HepG2 (cell line): Measurements from ENCODE around the gene PXK. TPM values are rescaled to one million over a fixed set of nuclear protein-coding genes. Genes with fewer than 3 reads are reported as not detected.

Experiments used
- ATF6 ChIP-seq: sonication (generic); formaldehyde crosslinking; conservative IDR thresholded peaks from 2 replicates; pipeline ENCODE4 v1.4.0; 2020; ENCODE audit warnings: missing genetic modification reagents
- BCL3 ChIP-seq: sonication (generic); formaldehyde crosslinking; IDR thresholded peaks from 2 replicates; pipeline ENCODE4 v1.5.1; 2020; ENCODE audit warnings: mild to moderate bottlenecking, missing genetic modification reagents, moderate library complexity
- FOXO1 ChIP-seq: sonication (generic); formaldehyde crosslinking; IDR thresholded peaks from 2 replicates; pipeline ENCODE4 v1.4.0; 2020; ENCODE audit warnings: missing genetic modification reagents
- HMG20A ChIP-seq: IDR thresholded peaks from 2 replicates; pipeline ENCODE4 v1.6.1; 2016; ENCODE audit warnings: borderline replicate concordance
- HNF4A ChIP-seq: sonication (generic); formaldehyde crosslinking; IDR thresholded peaks from 2 replicates; pipeline ENCODE4 v1.4.0; 2020; ENCODE audit warnings: missing genetic modification reagents
- KLF6 ChIP-seq: IDR thresholded peaks from 2 replicates; pipeline ENCODE4 v1.8.0; 2016; ENCODE audit warnings: missing biosample characterization, missing genetic modification reagents
- POLR2A ChIP-seq, 2 experiments: IDR thresholded peaks; 2 replicates each; pipeline ENCODE4 v1.6.1; 2011; ENCODE audit warnings: low read depth in 2 of 2, low read length in 2 of 2, mild to moderate bottlenecking in 1 of 2, moderate library complexity in 1 of 2; ENCODE audit not compliant: insufficient read depth in 1 of 2
- STAT6 ChIP-seq: sonication (generic); formaldehyde crosslinking; IDR thresholded peaks from 2 replicates; pipeline ENCODE4 v1.4.0; 2020; ENCODE audit warnings: missing genetic modification reagents, mild to moderate bottlenecking, borderline replicate concordance
- TBX2 ChIP-seq: sonication (generic); formaldehyde crosslinking; IDR thresholded peaks from 2 replicates; pipeline ENCODE4 v1.5.0; 2020; ENCODE audit warnings: missing genetic modification reagents, mild to moderate bottlenecking, borderline replicate concordance
- TSC22D2 ChIP-seq: sonication (generic); formaldehyde crosslinking; IDR thresholded peaks from 2 replicates; pipeline ENCODE4 v1.5.1; 2020; ENCODE audit warnings: missing genetic modification reagents, mild to moderate bottlenecking, borderline replicate concordance
- ZNF3 ChIP-seq: IDR thresholded peaks from 2 replicates; pipeline ENCODE4 v1.7.0; 2017; ENCODE audit warnings: inconsistent platforms
- ZNF331 ChIP-seq: sonication (generic); formaldehyde crosslinking; IDR thresholded peaks from 2 replicates; pipeline ENCODE4 v1.4.0; 2020; ENCODE audit warnings: missing genetic modification reagents
- ZNF740 ChIP-seq: sonication (generic); formaldehyde crosslinking; IDR thresholded peaks from 2 replicates; pipeline ENCODE4 v1.4.0; 2020; ENCODE audit warnings: missing genetic modification reagents
- ZNF749 ChIP-seq: sonication (generic); formaldehyde crosslinking; IDR thresholded peaks from 2 replicates; pipeline ENCODE4 v1.8.0; 2022; ENCODE audit warnings: mild to moderate bottlenecking, missing genetic modification reagents, moderate library complexity, borderline replicate concordance
- ZNF800 ChIP-seq: sonication (generic); formaldehyde crosslinking; IDR thresholded peaks from 2 replicates; pipeline ENCODE4 v1.4.0; 2020; ENCODE audit warnings: missing genetic modification reagents
- ZNF883 ChIP-seq: sonication (generic); formaldehyde crosslinking; IDR thresholded peaks from 2 replicates; pipeline ENCODE4 v1.5.1; 2020; ENCODE audit warnings: mild to moderate bottlenecking, missing genetic modification reagents; ENCODE audit errors: not compliant biosample characterization
- polyA plus RNA-seq, 8 experiments: library from polyadenylated mRNA; depleted of rRNA in 3 of 8; stranded (reverse) in 7 of 8; unstranded in 1 of 8; fragments of >200 nt; fragmentation: Illumina TruSeq in 4 of 8; extraction: Trizol in 4 of 8; gene quantifications; 2 replicates each; pipeline versions ENCODE4 v1.2.1 to v1.2.3, GENCODE V29; 2011 to 2016; ENCODE audit warnings: low read depth in 4 of 8, missing spikeins in 1 of 8, mixed read lengths in 1 of 8; ENCODE audit not compliant: insufficient read depth in 1 of 8
- total RNA-seq, 5 experiments: library from RNA; depleted of rRNA; stranded (reverse); fragments of >200 nt; fragmentation: Illumina TruSeq; extraction: Trizol; gene quantifications; 2 replicates each; pipeline ENCODE4 v1.2.3, GENCODE V29; 2016; ENCODE audit warnings: low read depth in 1 of 5
- TF ChIP-seq, protein P1 (sequence below): sonication (generic); formaldehyde crosslinking; IDR thresholded peaks from 2 replicates; pipeline ENCODE4 v1.4.0; 2020; ENCODE audit warnings: missing genetic modification reagents; ENCODE audit errors: not compliant biosample characterization
- TF ChIP-seq, protein P2 (sequence below): sonication (generic); formaldehyde crosslinking; IDR thresholded peaks from 2 replicates; pipeline ENCODE4 v1.9.0; 2021; ENCODE audit warnings: missing genetic modification reagents, mild to moderate bottlenecking, borderline replicate concordance

PXK gene
- total and polyA plus RNA-seq, 2 of the 13 experiments (the other 11 are each of a cell fraction or from before 2014, with no cell fraction given) = 6.4 to 18.6 TPM

DNA sequence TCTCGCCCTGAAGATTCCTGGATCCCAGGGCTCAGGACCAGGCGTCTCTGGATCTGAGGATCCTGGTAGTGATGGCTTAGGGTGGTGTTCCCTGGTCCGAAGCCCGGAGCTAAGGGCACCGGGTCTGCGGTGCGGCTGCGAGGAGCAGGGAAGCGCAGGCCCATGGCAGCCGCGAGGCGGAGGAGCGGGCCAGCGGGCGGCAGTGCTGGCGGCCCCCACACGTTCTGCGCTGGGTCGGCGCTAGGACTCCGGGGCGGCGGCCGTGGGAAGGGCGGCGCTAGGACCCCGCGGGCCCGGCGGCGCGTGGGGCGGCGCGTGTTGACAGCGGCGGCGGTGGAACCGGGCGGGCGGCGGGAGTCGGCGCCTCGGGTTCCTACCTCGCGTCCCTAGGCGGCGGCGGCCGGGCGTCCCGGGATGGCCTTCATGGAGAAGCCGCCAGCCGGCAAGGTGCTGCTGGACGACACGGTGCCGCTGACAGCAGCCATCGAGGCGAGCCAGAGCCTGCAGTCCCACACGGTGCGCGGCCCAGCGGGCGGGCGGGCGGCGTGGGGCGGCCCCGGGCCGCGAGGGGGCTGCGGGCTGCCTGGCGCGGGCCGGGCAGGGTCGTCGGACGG, at the start of gene PXK (continued):
- no peak for TF ChIP-seq ZNF740 (CRISPR knock-in tag)
- no peak for TF ChIP-seq ZNF800 (CRISPR knock-in tag)
- TF ChIP-seq TSC22D2 (CRISPR knock-in tag) = no peak; the same call in 1 of the 2 replicates
- TF ChIP-seq ZNF749 (CRISPR knock-in tag) = 0 out of 2 replicates have a peak, but pooled peaks have one; percentile 53
- TF ChIP-seq STAT6 (CRISPR knock-in tag) = no peak
- TF ChIP-seq, protein P1, sequence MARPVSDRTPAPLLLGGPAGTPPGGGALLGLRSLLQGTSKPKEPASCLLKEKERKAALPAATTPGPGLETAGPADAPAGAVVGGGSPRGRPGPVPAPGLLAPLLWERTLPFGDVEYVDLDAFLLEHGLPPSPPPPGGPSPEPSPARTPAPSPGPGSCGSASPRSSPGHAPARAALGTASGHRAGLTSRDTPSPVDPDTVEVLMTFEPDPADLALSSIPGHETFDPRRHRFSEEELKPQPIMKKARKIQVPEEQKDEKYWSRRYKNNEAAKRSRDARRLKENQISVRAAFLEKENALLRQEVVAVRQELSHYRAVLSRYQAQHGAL (CRISPR knock-in tag) = no peak
- TF ChIP-seq ZNF883 (CRISPR knock-in tag) = peak; percentile 69
- TF ChIP-seq ZNF3 (CRISPR knock-in tag) = no peak
- TF ChIP-seq, protein P2, sequence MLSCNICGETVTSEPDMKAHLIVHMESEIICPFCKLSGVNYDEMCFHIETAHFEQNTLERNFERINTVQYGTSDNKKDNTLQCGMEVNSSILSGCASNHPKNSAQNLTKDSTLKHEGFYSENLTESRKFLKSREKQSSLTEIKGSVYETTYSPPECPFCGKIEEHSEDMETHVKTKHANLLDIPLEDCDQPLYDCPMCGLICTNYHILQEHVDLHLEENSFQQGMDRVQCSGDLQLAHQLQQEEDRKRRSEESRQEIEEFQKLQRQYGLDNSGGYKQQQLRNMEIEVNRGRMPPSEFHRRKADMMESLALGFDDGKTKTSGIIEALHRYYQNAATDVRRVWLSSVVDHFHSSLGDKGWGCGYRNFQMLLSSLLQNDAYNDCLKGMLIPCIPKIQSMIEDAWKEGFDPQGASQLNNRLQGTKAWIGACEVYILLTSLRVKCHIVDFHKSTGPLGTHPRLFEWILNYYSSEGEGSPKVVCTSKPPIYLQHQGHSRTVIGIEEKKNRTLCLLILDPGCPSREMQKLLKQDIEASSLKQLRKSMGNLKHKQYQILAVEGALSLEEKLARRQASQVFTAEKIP = no peak
- peak; percentile 66; the same call in 1 of the 2 replicates for TF ChIP-seq ZNF331
- no peak for TF ChIP-seq ATF6 (CRISPR knock-in tag)
- peak; percentile 97 for TF ChIP-seq BCL3 (CRISPR knock-in tag)
- TF ChIP-seq FOXO1 = peak; percentile 89
- no peak for TF ChIP-seq KLF6 (CRISPR knock-in tag)
- no peak for TF ChIP-seq HNF4A (CRISPR knock-in tag)
- no peak for TF ChIP-seq POLR2A (IDR thresholded peaks at IDR 0.05; ENCODE audit: insufficient read depth in 1 of 2, low read depth in 2 of 2, low read length in 2 of 2)
- no peak; the same call in 1 of the 2 replicates for TF ChIP-seq TBX2 (CRISPR knock-in tag)
- TF ChIP-seq HMG20A (CRISPR knock-in tag) = no peak
